GM18861 (cell line): ENCODE data around the gene ZNF853.
"Not testable (repeated sequence)": the region's sequence is repeated elsewhere in the genome, so short reads cannot be mapped to it uniquely, and the experiment has no call there.

Experiments
- ATAC-seq: cut with Tn5 transposase; IDR thresholded peaks from one replicate; pipeline ENCODE4 v1.9.1; 2021; ENCODE audit not compliant: unreplicated experiment

ZNF853 gene

DNA sequence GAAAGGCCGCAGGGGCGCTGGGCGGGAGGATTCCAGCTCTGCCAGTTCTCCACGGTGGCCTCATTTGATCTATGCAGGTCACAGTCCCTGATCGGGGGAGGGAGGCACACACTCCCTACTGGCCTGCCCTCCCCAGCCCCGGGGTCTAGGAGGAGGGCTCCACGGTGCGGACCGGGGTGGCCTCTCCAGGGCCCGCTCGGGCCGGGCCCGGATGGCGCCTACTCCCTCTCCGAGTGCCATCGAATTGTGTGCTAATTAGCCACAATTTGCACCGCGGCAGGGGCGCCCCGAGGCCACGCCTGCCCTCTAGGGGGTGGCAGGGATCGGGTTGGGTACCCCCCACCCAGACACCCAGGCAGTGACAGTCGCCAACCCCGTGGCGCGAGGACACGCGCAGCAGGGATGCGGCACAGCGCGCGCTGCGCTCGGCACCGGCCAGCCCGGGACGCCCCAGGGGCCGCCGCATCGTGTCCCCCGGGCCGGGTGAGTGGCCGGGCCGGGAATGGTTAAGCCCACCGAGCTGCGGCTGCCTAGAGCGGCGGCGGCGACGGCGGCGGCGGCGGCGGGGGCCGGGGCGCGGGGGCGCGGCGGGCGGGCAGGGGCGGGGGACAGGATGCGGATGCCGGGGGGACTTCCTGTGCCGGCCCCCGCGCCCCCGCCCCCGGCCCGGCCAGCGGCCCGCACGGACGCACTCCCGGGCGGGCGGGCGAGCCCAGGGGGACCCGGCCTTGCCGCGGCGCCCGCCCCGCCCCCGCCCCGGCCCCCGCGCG lies at the start of gene ZNF853:
TSS of gene ZNF853 (plus strand) at position 658 of the 770 bp plus-strand sequence. CDS start 565 bp downstream, outside the sequence.
- no peak for ATAC-seq

DNA sequence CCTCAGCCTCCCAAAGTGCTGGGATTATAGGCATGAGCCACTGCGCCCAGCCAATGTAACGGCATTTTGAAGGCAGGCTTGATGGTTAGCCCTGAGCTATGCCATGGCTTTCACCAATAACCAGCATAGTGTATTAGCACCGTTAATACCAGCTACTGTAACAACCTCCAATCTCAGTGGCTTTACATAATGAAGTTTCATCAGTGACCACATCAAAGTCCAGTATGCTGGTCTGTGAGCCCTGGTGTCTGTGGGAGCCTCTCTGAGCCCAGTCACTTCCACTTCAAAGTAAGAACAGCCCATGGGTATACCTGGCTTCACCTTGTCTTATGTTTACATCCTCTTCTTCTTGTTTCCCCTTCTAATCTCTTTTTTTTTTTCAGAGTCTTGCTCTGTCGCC lies 49.8 kb upstream of the ZNF853 start:
- no peak for ATAC-seq

DNA sequence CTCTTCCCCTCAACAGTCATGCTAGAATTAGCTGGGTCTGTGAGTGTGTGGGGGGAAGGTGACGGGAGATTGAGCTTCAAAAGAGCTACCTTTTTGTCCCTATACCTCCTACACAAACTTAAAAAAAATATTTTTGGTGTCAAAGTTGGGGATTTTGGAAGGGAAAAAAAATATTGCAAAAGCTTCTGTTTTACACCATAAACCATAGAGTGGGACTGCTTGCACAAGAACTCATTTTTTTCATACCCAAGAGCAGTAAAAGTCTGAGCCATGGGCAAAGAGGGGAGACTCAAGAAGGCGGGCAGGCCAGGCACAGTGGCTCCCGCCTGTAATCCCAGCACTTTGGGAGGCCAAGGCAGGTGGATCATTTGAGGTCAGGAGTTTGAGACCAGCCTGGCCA lies 47.5 kb upstream of the ZNF853 start:
- ATAC-seq = no peak

DNA sequence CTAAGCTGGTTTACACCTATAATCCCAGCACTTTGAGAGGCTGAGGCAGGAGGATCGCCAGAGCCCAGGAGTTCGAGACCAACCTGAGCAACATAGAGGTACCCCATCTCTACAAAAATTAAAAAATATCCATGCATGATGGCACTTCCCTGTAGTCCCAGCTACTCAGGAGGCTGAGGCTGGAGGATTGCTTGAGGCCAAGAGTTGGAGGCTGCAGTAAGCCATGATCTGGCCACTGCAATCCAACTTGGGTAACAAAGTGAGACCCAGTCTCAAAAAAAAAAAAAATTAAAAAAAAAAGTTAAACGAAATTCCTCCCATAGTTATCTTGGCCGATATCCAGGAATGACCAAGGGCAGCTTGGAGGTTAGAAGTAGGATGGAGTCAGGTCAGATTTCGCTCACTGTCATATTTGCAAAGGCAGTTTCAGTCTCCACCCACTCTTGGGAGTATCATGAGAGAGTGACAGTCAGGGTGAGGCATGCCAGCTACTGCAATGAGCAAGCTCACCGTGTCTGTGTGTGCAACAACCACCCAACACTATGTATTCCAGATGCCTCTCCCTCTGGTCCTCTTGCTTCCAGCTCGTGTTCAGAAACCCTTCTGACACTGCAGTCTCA lies 44.1 kb upstream of the ZNF853 start:
- ATAC-seq = no peak

DNA sequence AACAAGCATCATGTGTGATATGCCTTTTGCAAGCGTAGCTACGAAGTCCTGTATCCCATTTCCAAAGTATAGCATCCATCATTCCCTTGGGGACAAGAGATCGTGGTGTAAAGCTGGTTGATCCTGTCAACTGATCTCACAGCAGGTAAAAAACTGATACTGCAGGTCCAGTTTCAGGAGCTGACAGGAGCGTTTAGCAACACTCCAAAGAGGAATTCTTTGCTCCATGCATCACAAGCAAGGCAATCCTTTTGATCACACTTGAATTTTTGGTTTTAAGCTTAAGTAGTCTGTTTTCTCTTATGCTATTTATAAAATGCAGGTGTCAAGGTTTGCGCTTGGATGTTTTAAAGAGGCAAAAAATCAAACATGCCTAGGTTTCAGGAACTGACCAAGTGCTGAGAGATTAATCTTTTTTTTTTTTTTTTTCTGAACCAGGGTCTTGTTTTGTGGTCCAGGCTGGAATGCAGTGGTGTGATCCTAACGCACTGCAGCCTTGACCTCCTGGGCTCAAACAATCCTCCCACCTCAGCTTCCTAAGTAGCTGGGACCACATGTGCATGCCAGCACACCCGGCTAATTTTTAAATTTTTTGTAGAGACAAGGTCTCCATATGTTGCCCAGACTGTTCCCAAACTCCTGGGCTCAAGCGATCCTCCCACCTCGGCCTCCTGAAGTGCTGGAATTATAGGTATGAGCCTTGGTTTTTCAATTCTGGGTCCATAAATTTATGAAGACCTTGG lies 40.0 kb upstream of the ZNF853 start:
- ATAC-seq = no peak

DNA sequence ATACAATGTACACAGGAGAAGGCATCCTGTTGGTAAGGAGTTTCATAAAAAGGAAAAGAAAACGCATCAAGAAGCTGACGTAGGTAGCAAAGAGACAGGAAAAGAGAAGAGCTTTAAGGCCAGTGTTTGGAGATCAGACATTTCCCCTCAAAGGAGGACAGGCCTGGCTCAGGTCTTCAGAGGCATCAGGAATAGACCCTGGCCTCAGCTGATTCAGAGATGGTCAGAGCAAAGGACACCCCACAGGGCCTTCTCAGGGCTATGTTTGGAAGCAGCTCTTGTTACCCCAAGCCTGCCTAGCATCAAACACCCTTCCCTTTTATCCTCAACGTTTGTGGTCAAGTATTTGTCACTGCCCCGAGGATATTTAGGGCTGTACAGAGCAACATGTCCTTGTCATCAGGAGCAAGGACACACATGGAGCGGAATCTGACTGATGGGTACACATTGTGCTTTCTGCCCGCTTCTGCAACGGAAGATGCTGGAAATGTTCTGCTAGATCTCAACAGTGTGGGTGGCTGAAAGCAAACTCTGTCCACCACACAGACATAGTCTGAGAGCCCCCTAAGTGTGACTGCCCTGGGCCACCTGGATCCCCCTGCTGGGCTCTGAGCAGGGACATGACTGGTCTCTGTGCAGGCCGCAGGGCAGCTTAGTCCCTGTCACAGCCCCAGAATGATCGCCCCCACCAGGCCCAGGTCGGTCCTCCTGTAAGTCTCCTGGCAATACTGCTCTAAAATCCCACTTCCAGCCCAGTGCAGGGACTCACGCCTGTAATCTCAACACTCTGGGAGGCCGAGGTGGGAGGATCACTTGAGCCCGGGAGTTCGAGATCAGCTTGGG lies 39.2 kb upstream of the ZNF853 start:
- ATAC-seq = no peak

DNA sequence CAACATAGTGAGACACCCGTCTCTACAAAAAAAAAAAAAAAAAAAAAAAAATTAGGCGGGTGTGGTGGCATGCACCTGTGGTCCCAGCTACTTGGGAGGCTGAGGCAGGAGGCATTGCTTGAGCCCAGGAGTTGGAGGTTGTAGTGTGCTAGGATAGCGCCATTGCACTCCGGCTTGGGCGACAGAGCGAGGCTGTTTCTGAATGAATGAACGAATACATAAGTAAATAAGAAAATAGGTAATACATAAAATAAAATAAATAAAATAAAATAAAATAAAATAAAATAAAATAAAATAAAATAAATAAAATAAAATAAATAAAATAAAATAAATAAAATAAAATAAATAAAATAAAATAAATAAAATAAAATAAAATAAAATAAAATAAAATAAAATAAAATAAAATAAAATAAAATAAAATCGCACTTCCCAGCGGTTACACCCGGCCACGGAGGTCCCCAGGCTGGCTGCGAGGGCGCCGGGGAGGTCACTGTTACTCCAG lies 38.5 kb upstream of the ZNF853 start:
- ATAC-seq = not testable (repeated sequence)

DNA sequence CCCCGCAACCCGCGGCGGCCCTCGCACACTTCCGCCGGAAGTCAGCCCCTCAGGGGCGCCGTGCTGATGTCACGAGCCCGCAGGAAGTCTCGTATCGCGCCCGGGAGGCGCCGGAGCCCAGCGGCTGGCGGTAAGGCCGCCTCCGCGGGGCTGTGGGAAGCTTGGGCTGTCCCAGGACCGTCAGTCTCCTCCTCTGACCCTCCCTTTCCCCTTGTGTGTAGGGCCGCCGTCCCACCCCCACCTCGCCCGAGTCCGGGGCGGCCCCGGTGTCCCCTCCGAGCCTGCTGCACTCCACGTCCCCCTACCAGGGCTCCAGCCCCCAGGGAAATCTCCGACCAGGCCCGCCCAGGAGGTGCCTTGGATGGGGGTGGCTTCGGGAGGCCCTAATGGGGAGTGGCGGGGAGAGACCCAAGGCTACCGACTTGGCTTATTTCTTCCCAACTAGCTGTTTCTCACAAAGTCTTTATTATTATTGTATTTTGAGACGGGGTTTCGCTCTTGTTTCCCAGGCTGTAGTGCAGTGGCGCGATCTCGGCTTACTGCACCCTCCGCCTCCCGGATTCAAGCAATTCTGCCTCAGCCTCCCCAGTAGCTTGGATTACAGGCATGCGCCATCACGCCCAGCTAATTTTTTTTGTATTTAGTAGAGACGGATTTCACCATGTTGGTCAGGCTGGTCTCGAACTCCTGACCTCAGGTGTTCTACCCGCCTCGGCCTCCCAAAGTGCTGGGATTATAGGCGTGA lies 37.9 kb upstream of the ZNF853 start, which contains the start of gene ZDHHC4:
TSS of gene ZDHHC4 (plus strand) at position 86 of the 745 bp plus-strand sequence. CDS start 3,108 bp downstream, outside the sequence.
- ATAC-seq = peak; percentile 96

DNA sequence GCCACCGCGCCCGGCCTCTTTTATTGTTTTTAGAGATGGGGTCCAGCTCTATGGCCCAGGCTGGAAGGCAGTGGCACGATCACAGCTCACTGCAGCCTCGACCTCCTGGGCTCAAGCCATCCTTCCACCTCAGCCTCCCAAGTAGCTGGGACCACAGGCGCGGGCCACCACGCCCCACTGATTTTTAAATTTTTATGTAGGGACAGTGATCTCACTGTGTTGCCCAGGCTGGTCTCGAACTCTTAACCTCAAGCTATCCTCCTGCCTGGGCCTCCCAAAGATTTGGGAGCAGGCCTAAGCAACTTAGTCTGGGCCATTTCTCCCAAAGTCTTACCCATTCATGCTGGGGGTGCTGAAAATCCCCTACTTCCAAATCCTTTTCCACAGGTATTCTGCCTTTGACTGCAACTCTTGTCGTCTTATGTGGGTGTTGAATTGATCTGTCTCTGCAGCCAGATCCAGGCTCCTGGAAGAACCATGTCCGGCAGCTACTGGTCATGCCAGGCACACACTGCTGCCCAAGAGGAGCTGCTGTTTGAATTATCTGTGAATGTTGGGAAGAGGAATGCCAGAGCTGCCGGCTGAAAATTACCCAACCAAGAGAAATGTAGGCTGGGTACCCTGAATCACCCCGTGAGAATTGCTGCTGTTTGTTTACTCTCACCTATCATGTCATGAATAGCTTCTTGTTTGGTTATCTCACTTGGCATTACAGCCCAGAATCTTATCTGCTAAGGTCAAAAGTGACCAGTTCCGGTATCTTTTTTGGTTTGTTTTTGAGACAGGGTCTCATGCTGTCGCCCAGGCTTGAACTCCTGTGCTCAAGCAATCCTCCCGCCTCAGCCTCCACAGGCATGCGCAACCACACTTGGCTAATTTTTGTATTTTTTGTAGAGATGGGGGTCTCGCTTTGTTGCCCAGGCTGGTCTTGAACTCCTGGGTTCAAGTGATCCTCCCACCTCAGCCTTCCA lies 37.0 kb upstream of the ZNF853 start:
- no peak for ATAC-seq

DNA sequence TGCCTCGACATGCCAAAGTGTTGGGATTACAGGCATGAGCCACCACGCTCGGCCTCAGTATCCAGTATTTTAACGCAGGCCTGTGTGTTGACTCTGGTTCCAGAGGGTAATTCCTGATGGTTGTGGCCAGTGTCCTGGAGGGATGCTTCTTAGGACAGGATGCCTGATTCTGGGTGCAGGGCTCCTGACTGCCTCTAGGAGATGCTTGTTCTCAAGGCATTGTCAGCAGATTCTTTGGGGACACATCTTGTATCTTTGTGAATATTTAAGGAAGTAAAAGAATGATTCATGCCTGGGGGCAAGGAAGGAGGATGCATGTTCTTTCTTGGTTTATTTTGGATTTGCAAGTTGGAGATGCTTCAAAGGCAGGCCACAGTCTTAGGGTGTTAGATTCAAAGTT lies 36.0 kb upstream of the ZNF853 start:
- no peak for ATAC-seq

DNA sequence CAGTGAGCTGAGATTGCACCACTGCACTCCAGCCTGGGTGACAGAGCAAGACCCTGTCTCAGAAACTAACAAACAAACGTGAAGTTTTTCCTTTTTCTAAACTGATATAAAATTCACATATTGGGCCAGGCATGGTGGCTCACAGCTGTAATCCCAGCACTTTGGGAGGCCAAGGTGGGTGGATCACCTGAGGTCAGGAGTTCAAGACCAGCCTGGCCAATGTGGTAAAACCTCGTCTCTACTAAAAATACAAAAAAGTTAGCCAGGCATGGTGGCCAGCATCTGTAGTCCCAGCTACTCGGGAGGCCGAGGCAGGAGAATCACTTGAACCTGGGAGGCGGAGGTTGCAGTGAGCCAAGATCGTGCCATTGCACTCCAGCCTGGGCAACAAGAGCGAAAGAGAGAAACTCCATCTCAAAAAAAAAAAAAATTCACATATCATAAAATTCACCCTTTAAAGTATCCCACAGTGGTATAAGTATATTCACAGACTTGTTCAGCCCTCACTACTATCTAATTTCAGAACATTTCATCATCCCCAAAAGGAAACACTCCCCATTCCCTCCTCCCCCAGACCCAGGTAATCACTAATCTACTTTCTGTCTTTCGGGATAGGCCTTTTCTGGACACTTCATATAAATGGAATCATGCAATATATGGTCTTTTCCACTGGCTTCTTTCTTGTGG lies 29.5 kb upstream of the ZNF853 start:
- not testable (repeated sequence) for ATAC-seq

DNA sequence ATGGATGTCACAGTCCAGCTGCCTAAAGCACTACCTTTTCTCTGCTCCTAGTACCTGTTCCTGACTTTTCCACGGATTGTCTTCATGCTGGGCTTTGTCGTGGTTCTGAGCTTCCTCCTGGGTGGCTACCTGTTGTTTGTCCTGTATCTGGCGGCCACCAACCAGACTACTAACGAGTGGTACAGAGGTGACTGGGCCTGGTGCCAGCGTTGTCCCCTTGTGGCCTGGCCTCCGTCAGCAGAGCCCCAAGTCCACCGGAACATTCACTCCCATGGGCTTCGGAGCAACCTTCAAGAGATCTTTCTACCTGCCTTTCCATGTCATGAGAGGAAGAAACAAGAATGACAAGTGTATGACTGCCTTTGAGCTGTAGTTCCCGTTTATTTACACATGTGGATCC lies 26.8 kb upstream of the ZNF853 start:
- no peak for ATAC-seq

DNA sequence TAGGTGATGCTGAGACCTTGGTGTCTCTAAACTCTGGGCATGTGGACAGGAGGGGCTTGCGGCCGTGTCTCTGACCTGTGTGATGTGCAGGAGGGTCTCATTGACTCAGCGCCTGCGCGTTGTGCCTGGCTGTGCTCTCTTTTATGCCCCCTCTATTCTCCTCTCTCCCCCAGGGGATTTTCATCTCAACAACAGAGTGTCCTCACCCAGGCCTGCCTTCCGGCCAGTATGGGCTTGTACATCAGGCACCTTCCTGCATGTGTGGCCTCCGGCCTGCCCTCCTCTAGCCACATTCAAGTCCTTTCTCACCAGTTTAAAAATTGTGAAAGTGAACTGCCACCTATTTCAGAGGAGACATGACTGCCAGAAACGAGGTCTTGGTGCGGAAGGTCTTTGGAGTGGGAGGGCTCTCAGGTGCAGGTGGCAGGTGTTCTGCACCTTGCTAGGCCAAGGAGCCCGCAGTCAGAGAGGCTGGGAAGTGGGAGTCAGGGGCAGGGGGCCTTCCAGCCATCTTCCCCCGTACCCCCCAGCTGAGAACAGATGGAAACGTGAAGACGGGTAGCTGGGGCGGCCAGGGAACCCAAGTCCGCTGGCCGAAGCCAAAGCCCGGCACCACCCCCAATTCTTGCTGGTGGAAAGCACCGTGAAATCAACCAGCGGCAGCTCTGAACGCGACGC lies 26.1 kb upstream of the ZNF853 start:
- no peak for ATAC-seq

DNA sequence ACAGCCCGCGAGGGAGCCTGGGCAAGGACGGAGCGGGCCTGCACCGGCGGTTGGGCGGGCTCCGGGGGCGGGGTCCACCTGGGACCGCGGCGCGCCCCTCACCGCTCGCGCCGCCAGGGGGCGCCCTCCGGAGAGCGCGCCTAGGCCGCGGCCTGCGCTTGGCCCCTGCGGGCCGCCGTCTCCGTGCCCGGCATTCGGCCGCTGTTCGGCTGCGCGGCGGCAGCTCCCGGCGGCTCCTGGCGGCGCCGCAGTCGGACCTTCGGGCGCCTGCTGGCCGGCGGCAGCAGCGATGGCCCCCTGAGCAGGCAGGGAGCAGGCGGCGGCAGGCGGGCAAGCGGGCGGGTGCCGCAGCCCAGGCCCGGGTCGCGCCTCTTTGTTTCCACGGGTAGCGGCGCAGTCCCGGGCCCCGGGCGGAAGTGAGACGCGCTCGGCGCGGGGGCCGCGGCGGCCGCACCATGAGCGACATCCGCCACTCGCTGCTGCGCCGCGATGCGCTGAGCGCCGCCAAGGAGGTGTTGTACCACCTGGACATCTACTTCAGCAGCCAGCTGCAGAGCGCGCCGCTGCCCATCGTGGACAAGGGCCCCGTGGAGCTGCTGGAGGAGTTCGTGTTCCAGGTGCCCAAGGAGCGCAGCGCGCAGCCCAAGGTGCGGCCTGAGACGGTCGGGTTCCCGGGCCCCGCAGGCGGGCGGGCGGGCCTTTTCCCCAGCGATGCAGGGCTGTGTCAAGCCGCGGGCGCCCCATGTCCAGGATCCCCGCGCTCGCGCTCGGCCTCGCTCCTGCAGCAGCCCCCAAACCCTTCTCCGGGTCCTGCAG lies 25.4 kb upstream of the ZNF853 start, which contains the start of gene INTS15:
TSS of gene INTS15 (plus strand) at position 193 of the 816 bp plus-strand sequence. CDS start at position 456, 263 bp downstream.
- ATAC-seq = peak; percentile 78

DNA sequence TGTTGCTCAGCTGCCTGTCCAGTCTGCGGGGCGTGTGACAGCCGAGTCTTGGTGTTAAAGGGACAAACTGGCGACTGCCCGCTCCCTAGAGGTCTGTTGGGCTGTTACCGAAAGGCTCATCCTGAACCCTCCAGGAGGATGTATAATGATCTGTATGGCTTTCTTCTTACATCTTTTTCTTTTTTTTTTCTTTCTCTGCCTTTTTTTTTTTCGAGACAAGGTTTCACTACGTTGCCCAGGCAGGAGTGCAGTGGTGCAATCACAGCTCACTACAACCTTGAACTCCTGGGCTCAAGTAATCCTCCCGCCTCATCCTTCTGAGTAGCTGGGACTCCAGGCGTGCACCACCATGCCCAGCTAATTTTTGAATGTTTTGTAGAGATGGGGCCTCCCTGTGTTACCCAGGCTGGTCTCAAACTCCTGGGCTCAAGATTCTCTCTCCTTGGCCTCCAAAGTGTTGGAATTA lies 24.7 kb upstream of the ZNF853 start:
- peak; percentile 8 for ATAC-seq

DNA sequence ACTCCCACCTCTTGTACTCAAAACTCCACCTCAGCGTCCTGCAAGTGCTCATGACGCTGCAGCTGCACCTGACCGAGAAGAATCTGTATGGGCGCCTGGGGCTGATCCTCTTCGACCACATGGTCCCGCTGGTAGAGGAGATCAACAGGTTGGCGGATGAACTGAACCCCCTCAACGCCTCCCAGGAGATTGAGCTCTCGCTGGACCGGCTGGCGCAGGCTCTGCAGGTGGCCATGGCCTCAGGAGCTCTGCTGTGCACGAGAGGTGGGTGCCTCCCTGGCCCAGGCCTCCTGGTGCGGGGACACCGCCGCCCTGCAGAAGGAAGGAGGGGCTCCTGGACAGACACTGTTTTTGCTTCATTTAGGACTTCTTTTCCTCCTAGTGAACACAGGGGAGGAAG lies 15.3 kb upstream of the ZNF853 start:
- ATAC-seq = no peak

DNA sequence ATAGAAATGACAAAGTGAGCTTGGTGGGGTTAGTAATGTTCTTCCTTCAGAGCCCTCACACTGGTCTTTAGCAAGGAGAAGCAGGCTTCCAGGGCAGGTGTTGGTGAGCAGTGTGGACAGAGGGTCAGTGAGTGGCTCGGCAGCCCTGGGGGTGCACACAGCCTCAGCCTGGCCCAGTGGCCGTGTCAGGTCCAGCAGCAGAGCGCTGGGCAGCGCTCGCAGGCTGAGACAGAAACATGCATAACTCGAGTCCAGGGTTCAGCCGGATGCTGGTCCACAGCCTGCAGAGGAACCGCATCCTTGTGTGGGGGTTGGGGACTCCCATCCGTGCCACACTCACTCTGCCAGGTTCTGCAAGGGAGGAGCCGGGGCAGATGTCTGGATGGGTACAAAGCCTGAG lies 11.0 kb upstream of the ZNF853 start:
- no peak for ATAC-seq
